ENCODE data around the gene MT1X. TPM values are rescaled to one million over a fixed set of nuclear protein-coding genes. Genes with fewer than 3 reads are reported as not detected.

The MT1X gene
- total and polyA plus RNA-seq, 2 of the 13 experiments (the other 11 are each of a cell fraction or from before 2014, with no cell fraction given): 19.7 to 288 TPM

DNA sequence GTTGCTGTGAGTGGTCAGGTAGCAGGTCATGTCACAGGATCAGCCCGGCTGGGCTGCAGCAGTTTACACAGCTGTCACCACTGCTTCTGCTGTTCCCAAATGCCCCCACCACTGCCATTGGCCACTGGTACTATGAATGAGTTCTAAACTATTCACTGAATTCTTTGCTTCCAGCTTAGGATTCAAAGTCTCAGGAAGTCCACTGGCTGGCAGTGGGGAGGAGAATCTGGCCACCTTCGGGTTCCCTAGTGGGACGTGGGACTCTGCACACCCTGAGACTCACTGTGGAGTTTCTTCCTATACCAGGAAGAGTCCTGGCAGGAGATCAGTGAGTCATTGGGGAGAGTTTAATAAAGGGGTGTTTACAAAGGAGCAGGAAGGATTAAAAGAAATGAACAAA, 6.9 kb downstream of the MT1X start:
- 3% methylated on average over 3 of the region's 3 CpGs for WGBS (ENCODE audit: low lambda C conversion rate)
- H2AFZ ChIP-seq (ENCODE audit: low read length): no peak overlapping the region

More for the DNA sequence above, 6.9 kb downstream of the MT1X start:
- Histone ChIP-seq H3K4me3 (replicated peaks in 1 of 3; ENCODE audit: insufficient read depth in 1 of 3, low read depth in 2 of 3, low read length in 3 of 3) (no peak overlapping the region), H3K4me1 (ENCODE audit: insufficient read depth, low read length) (peaks cover 26% of the 10 kb centered on the region), H3K79me2 (ENCODE audit: insufficient read depth, low read length) (no peaks in the 10 kb centered on the region), H3K9me3 (ENCODE audit: low read length) (peaks cover 10% of the 10 kb centered on the region), H3K9ac (ENCODE audit: insufficient read depth, low read depth, low read length) (no peak overlapping the region), H4K20me1 (ENCODE audit: insufficient read depth, low read length) (no peaks in the 10 kb centered on the region), H3K27me3 (ENCODE audit: control insufficient read depth in 1 of 2, insufficient read depth in 2 of 2, low read length in 2 of 2) (no peaks in the 10 kb centered on the region), H3K4me2 (ENCODE audit: low read depth, low read length) (no peak overlapping the region), H3K36me3 (replicated peaks in 1 of 2; ENCODE audit: control insufficient read depth in 1 of 2, insufficient read depth in 2 of 2, low read length in 2 of 2) (no peaks in the 10 kb centered on the region), H3K27ac (ENCODE audit: extremely low read length, insufficient read depth, low read length) (no peak overlapping the region)
- TF ChIP-seq LRRFIP1 (CRISPR knock-in tag; conservative IDR thresholded peaks at IDR 0.05): no peak
- no peak for TF ChIP-seq ZNF253 (CRISPR knock-in tag; IDR thresholded peaks at IDR 0.05; ENCODE audit: borderline replicate concordance)
- no peak for TF ChIP-seq FOXJ3 (CRISPR knock-in tag; IDR thresholded peaks at IDR 0.05; ENCODE audit: borderline replicate concordance)
- no peak for TF ChIP-seq KLF15 (CRISPR knock-in tag; IDR thresholded peaks at IDR 0.05; ENCODE audit: borderline replicate concordance)
- TF ChIP-seq BRCA1 (CRISPR knock-in tag; IDR thresholded peaks at IDR 0.05): no peak
- TF ChIP-seq SNAPC5 (CRISPR knock-in tag; IDR thresholded peaks at IDR 0.05; ENCODE audit: borderline replicate concordance): no peak
- 0 out of 2 replicates have a peak, but pooled peaks have one; percentile 16 for TF ChIP-seq TBX2 (CRISPR knock-in tag; IDR thresholded peaks at IDR 0.05; ENCODE audit: borderline replicate concordance)
- TF ChIP-seq ZNF83 (CRISPR knock-in tag; IDR thresholded peaks at IDR 0.05; ENCODE audit: borderline replicate concordance): no peak
- TF ChIP-seq SAP130 (CRISPR knock-in tag; IDR thresholded peaks at IDR 0.05; ENCODE audit: low read depth): peak; percentile 32; the same call in 1 of the 2 replicates
- TF ChIP-seq, protein P1, sequence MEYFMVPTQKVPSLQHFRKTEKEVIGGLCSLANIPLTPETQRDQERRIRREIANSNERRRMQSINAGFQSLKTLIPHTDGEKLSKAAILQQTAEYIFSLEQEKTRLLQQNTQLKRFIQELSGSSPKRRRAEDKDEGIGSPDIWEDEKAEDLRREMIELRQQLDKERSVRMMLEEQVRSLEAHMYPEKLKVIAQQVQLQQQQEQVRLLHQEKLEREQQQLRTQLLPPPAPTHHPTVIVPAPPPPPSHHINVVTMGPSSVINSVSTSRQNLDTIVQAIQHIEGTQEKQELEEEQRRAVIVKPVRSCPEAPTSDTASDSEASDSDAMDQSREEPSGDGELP (IDR thresholded peaks at IDR 0.05; ENCODE audit: borderline replicate concordance, low read depth): peak; percentile 67; the same call in 1 of the 2 replicates
- ATAC-seq: peak; percentile 66
- ChIA-PET CTCF (ENCODE audit: low intra/inter-chr PET ratio, low total read pairs) (no interaction called here), POLR2A (no interaction called here)
- no peak for DNase-seq (ENCODE audit: low spot score)
- no TSS peak for BruUV-seq (replicated peaks)
- in situ Hi-C loops (cut with HindIII; ENCODE audit: extremely low pct_ligation_motif_present, low pct_unique_long_range_greater_than_20kb) (no loop called here), intact Hi-C loops (cut with micrococcal nuclease; ENCODE audit: unreplicated experiment) (no loop called here)
- FAIRE-seq: no peak

Data from HepG2 (cell line).